Neural crest cell (in vitro differentiated cells): ENCODE data around the gene BTBD9. TPM values are rescaled to one million over a fixed set of nuclear protein-coding genes. Genes with fewer than 3 reads are reported as not detected.

Experiments used
- DNase-seq: peaks from one replicate; pipeline ENCODE4 v3.0.0; 2021; ENCODE audit warnings: low read depth, mixed read lengths, low spot score
- H3K27ac Mint-ChIP-seq: one replicate; pipeline ENCODE4 v1.8.0; 2021; ENCODE audit warnings: mild to moderate bottlenecking, mixed read lengths; ENCODE audit not compliant: unreplicated experiment
- H3K27me3 Mint-ChIP-seq: 2 replicates; pipeline ENCODE4 v1.8.0; 2021; ENCODE audit warnings: low read depth, mild to moderate bottlenecking, mixed read lengths
- H3K36me3 Mint-ChIP-seq: 2 replicates; pipeline ENCODE4 v1.8.0; 2021; ENCODE audit warnings: low read depth, mild to moderate bottlenecking, mixed read lengths
- H3K4me1 Mint-ChIP-seq: 2 replicates; pipeline ENCODE4 v1.8.0; 2021; ENCODE audit warnings: mixed read lengths
- H3K4me3 Mint-ChIP-seq: one replicate; pipeline ENCODE4 v1.8.0; 2021; ENCODE audit warnings: mild to moderate bottlenecking, mixed read lengths
- H3K9me3 Mint-ChIP-seq: 2 replicates; pipeline ENCODE4 v1.8.0; 2021; ENCODE audit warnings: mixed read lengths
- CTCF ChIP-seq: fragments of 200-600 bp; sonication (generic); conservative IDR thresholded peaks from 2 replicates; pipeline ENCODE4 v1.5.0; 2021; ENCODE audit warnings: antibody characterized with exemption, mild to moderate bottlenecking
- total RNA-seq: library from RNA; stranded (reverse); gene quantifications from 2 replicates; pipeline ENCODE4 v1.2.1, GENCODE V29; 2021

Gene BTBD9
- total RNA-seq, 1 donor from 2014 or later: 18.0 TPM

DNA sequence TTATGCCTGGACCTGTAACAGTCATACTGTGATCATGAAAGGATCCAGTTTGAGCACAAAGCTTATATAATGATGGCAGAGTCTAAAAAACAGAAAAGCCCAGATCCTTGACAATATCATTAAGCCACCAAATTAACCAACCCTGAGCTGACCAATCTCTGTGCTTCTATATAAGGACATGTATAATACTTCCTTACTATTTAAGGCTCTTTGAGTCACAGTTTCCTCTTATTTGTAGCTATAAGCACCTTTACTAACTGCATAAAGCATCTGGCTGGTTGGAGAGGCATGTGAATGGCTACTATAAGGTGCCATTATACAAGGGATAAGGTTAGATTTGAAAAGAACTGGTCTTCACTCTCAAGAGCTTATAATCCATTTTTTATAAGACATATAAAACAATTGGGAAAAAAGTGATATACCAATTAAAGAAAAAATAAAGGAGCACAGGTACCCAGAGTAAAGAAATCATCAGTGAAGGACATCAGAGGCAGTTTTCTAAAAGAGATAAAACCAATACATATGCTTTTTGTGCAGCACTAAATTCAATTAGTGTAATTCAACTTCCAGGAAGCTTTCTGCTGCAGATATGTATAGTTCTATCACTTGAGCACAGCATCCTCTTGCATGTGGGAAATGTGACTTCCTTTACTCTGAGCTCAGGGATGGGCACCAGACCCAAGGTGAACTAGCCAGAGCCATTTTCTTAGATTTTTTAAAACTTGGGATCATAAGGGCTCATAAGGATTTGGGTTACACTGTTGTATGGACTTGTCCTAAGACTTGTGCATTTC, 121.0 kb downstream of the BTBD9 start:
- Mint-ChIP-seq H3K36me3 (no peaks in the 10 kb centered on the region), H3K4me3 (no peak overlapping the region), H3K27me3 (no peaks in the 10 kb centered on the region), H3K9me3 (no peaks in the 10 kb centered on the region), H3K27ac (no peak overlapping the region), H3K4me1 (peaks cover 4% of the 10 kb centered on the region)
- DNase-seq: no peak
- TF ChIP-seq CTCF: no peak

- Mint-ChIP-seq H3K9me3 (no peaks in the 10 kb centered on the region), H3K27me3 (no peaks in the 10 kb centered on the region), H3K4me3 (no peak overlapping the region), H3K4me1 (peaks cover 4% of the 10 kb centered on the region), H3K36me3 (no peaks in the 10 kb centered on the region), H3K27ac (no peak overlapping the region)
- no peak for DNase-seq
- TF ChIP-seq CTCF: no peak
Observed at GRCh38 chr6:38517005-38517404, 122.7 kb downstream of the BTBD9 start.

DNA sequence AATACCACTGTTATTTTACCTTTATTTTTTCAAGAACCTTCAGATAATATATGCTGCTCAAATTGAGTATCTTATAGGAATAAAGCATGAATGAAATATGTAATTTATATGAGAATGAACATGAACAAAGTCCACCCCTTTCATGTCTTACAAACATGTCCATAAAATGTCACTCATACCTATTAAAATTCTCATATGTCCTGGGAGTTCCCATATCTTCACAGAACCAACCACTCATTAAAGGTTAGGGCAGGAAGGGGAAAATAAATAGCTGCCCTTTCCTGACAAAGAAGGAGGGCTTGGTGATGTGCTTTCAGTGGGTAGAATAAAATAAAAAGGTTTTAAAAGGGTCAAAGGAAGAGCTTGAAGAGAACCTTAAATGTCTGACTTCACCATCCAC, 125.3 kb downstream of the BTBD9 start:
- Mint-ChIP-seq H3K4me1 (peaks cover 4% of the 10 kb centered on the region), H3K4me3 (no peak overlapping the region), H3K36me3 (no peaks in the 10 kb centered on the region), H3K9me3 (no peaks in the 10 kb centered on the region), H3K27ac (peak overlapping the region; percentile 10), H3K27me3 (no peaks in the 10 kb centered on the region)
- TF ChIP-seq CTCF: no peak
- no peak for DNase-seq

GRCh38 chr6:38512211-38512610, 127.5 kb downstream of the BTBD9 start:
- H3K27ac Mint-ChIP-seq: no peak overlapping the region
- no peaks in the 10 kb centered on the region for H3K9me3 Mint-ChIP-seq
- peaks cover 4% of the 10 kb centered on the region for H3K4me1 Mint-ChIP-seq
- no peak overlapping the region for H3K4me3 Mint-ChIP-seq
- H3K27me3 Mint-ChIP-seq: no peaks in the 10 kb centered on the region
- TF ChIP-seq CTCF: no peak
- H3K36me3 Mint-ChIP-seq: no peaks in the 10 kb centered on the region
- no peak for DNase-seq

DNA sequence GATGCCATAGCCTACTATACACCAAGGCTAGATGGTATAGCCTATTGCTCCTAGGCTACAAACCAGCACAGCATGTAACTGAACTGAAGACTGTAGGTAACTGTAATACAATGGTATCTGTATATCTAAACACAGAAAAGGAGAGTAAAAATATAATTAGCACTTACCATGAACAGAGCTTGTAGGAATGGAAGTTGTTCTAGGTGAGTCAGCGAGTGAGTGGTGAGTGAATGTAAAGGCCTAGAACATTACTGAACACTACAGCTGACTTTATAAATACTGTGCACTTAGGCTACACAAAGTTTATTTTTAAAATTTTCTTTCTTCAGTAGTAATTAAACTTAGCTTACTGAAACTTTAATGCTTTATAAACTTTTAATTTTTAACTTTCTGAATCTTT, 129.5 kb downstream of the BTBD9 start:
- H3K4me3 Mint-ChIP-seq: no peak overlapping the region
- no peaks in the 10 kb centered on the region for H3K36me3 Mint-ChIP-seq
- DNase-seq: no peak
- no peaks in the 10 kb centered on the region for H3K9me3 Mint-ChIP-seq
- H3K4me1 Mint-ChIP-seq: peaks cover 4% of the 10 kb centered on the region
- no peak overlapping the region for H3K27ac Mint-ChIP-seq
- H3K27me3 Mint-ChIP-seq: no peaks in the 10 kb centered on the region
- TF ChIP-seq CTCF: no peak
